CD4-positive, alpha-beta T cell (primary cell): ENCODE results near the gene FXYD6. TPM values are rescaled to one million over a fixed set of nuclear protein-coding genes. Genes with fewer than 3 reads are reported as not detected.

Experiments
- ATAC-seq: fragments of 200-7000 bp; cut with Tn5 transposase; one replicate; pipeline ENCODE4 v1.10.0; 2022; ENCODE audit warnings: mild to moderate bottlenecking; ENCODE audit not compliant: poor library complexity
- CTCF ChIA-PET: fragments of 350-600 bp; sonication (Branson Sonifier 250); formaldehyde crosslinking; loops from one replicate; lab custom pipeline; 2021; ENCODE audit warnings: antibody characterized with exemption, inconsistent platforms; lab: Charles Lee
- POLR2A ChIA-PET: fragments of 350-600 bp; sonication (Branson Sonifier 250); formaldehyde crosslinking; loops from one replicate; lab custom pipeline; 2021; ENCODE audit warnings: antibody characterized with exemption, inconsistent platforms; lab: Charles Lee
- DNase-seq, 14 experiments: peaks; one replicate each; pipeline ENCODE4 v3.0.0-alpha.2; 2013 to 2020; ENCODE audit warnings: mixed read lengths in 2 of 14
- H3K27ac ChIP-seq, 2 donors: one replicate each; pipeline versions ENCODE4 v1.5.1 to v1.7.0; 2013; ENCODE audit warnings: low read length in 2 of 2, low read depth in 1 of 2, mild to moderate bottlenecking in 1 of 2
- H3K27me3 ChIP-seq, 2 experiments: 1 replicate in 1 of 2; 2 replicates in 1 of 2; pipeline versions ENCODE4 v1.6.1 to v1.7.0; 2013; ENCODE audit warnings: low read length in 2 of 2, control low read depth in 1 of 2, mild to moderate bottlenecking in 1 of 2, moderate library complexity in 1 of 2; ENCODE audit not compliant: insufficient read depth in 2 of 2, control insufficient read depth in 1 of 2
- H3K36me3 ChIP-seq: one replicate; pipeline ENCODE4 v1.6.1; 2013; ENCODE audit warnings: low read length, control low read depth; ENCODE audit not compliant: insufficient read depth
- H3K4me1 ChIP-seq: one replicate; pipeline ENCODE4 v1.6.1; 2013; ENCODE audit warnings: low read length, control low read depth; ENCODE audit not compliant: insufficient read depth
- H3K4me3 ChIP-seq: one replicate; pipeline ENCODE4 v1.5.1; 2013; ENCODE audit warnings: mild to moderate bottlenecking, low read length, moderate library complexity
- H3K9me3 ChIP-seq, 2 experiments: 1 replicate in 1 of 2; 2 replicates in 1 of 2; pipeline versions ENCODE4 v1.6.1 to v1.7.0; 2013; ENCODE audit warnings: low read length in 2 of 2, mild to moderate bottlenecking in 2 of 2, control low read depth in 1 of 2, moderate library complexity in 1 of 2; ENCODE audit not compliant: control insufficient read depth in 1 of 2, insufficient read depth in 1 of 2
- H3K27ac Mint-ChIP-seq: one replicate; pipeline ENCODE4 v1.8.0; 2020; ENCODE audit warnings: mixed read lengths
- H3K27me3 Mint-ChIP-seq: one replicate; pipeline ENCODE4 v1.8.0; 2021; ENCODE audit warnings: mixed read lengths
- H3K36me3 Mint-ChIP-seq: one replicate; pipeline ENCODE4 v1.8.0; 2021; ENCODE audit warnings: low read depth, mixed read lengths
- H3K4me1 Mint-ChIP-seq: one replicate; pipeline ENCODE4 v1.8.0; 2021; ENCODE audit warnings: low read depth, mixed read lengths
- H3K4me3 Mint-ChIP-seq: one replicate; pipeline ENCODE4 v1.8.0; 2020; ENCODE audit warnings: mild to moderate bottlenecking, mixed read lengths
- H3K9me3 Mint-ChIP-seq: one replicate; pipeline ENCODE4 v1.8.0; 2020; ENCODE audit warnings: mixed read lengths
- intact Hi-C, 2 experiments: fragments of 100-400 bp; cut with DNase I in 1 of 2; cut with micrococcal nuclease in 1 of 2; formaldehyde crosslinking; loops; one replicate each; pipeline versions ENCODE4 v1.15.1 to v1.9.0; 2023 to 2025; cut with DNase I, micrococcal nuclease
- total RNA-seq, 174 experiments: library from RNA in 2 of 174; stranded (reverse) in 2 of 174; gene quantifications; one replicate each; pipeline ENCODE4 v1.2.3 and lab custom pipeline; 2021 to 2026
- TF ChIP-seq, protein P1 (sequence below): fragments of 200-600 bp; IDR thresholded peaks from one replicate; pipeline ENCODE4 v1.8.0; 2022; ENCODE audit warnings: antibody characterized with exemption, mild to moderate bottlenecking

The FXYD6 gene
- total RNA-seq, 2 experiments from 2014 or later = not detected

DNA sequence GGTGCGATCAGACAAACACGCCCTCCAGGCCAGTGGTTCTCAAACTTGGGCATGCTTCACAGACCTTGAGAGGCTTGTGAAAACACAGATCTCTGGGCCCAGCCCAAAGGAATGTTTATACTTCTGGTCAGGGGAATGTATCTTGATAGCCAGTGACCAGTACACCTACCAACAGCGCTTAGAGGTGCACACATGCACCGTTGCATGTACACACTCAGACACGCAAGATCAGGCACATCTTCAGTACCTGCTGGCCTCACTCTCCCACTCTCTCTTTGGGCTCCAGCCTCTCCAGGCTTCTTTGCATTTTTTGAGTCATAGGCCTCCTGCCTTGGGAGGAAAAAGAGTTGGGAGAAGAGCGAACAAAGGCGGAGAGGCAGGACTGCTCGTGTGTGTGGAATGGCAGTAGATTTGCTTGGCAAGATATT, 11.7 kb upstream of the FXYD6 start:
- no peaks in the 10 kb centered on the region for H3K9me3 ChIP-seq
- ChIA-PET CTCF (no interaction called here), POLR2A (no interaction called here)
- no peaks in the 10 kb centered on the region for H3K27me3 Mint-ChIP-seq
- TF ChIP-seq, protein P1, sequence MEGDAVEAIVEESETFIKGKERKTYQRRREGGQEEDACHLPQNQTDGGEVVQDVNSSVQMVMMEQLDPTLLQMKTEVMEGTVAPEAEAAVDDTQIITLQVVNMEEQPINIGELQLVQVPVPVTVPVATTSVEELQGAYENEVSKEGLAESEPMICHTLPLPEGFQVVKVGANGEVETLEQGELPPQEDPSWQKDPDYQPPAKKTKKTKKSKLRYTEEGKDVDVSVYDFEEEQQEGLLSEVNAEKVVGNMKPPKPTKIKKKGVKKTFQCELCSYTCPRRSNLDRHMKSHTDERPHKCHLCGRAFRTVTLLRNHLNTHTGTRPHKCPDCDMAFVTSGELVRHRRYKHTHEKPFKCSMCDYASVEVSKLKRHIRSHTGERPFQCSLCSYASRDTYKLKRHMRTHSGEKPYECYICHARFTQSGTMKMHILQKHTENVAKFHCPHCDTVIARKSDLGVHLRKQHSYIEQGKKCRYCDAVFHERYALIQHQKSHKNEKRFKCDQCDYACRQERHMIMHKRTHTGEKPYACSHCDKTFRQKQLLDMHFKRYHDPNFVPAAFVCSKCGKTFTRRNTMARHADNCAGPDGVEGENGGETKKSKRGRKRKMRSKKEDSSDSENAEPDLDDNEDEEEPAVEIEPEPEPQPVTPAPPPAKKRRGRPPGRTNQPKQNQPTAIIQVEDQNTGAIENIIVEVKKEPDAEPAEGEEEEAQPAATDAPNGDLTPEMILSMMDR = no peak
- intact Hi-C loops = no loop called here
- H3K27me3 ChIP-seq = no peaks in the 10 kb centered on the region
- DNase-seq (no peak), ATAC-seq (no peak)
- H3K4me3 ChIP-seq = no peak overlapping the region
- H3K36me3 Mint-ChIP-seq = no peaks in the 10 kb centered on the region
- no peak overlapping the region for H3K27ac ChIP-seq
- no peak overlapping the region for H3K4me3 Mint-ChIP-seq
- no peak overlapping the region for H3K27ac Mint-ChIP-seq
- no peaks in the 10 kb centered on the region for H3K36me3 ChIP-seq
- peaks cover 4% of the 10 kb centered on the region for H3K9me3 Mint-ChIP-seq
- H3K4me1 ChIP-seq = no peaks in the 10 kb centered on the region
- H3K4me1 Mint-ChIP-seq = no peaks in the 10 kb centered on the region

- Histone ChIP-seq H3K27me3 (no peaks in the 10 kb centered on the region), H3K27ac (no peak overlapping the region), H3K4me1 (no peaks in the 10 kb centered on the region), H3K4me3 (no peak overlapping the region), H3K9me3 (no peaks in the 10 kb centered on the region), H3K36me3 (no peaks in the 10 kb centered on the region)
- ATAC-seq (no peak), DNase-seq (no peak)
- Mint-ChIP-seq H3K9me3 (peaks cover 4% of the 10 kb centered on the region), H3K4me3 (no peak overlapping the region), H3K36me3 (no peaks in the 10 kb centered on the region), H3K27ac (no peak overlapping the region), H3K4me1 (no peaks in the 10 kb centered on the region), H3K27me3 (peaks cover under 1% of the 10 kb centered on the region)
- intact Hi-C loops = no loop called here
- TF ChIP-seq, protein P1 = no peak
- ChIA-PET CTCF (no interaction called here), POLR2A (no interaction called here)
Measured at GRCh38 chr11:117887431-117888138, 11.1 kb upstream of the FXYD6 start.

GRCh38 chr11:117885777-117886176, 9.3 kb upstream of the FXYD6 start:
- intact Hi-C loops = no loop called here
- Mint-ChIP-seq H3K27me3 (peaks cover 8% of the 10 kb centered on the region), H3K4me3 (no peak overlapping the region), H3K9me3 (peaks cover under 1% of the 10 kb centered on the region), H3K36me3 (no peaks in the 10 kb centered on the region), H3K4me1 (no peaks in the 10 kb centered on the region), H3K27ac (no peak overlapping the region)
- H3K27me3 ChIP-seq = no peaks in the 10 kb centered on the region
- H3K36me3 ChIP-seq = no peaks in the 10 kb centered on the region
- TF ChIP-seq, protein P1 = no peak
- H3K9me3 ChIP-seq = no peaks in the 10 kb centered on the region
- H3K4me1 ChIP-seq = no peaks in the 10 kb centered on the region
- ATAC-seq (no peak), DNase-seq (no peak)
- ChIA-PET CTCF (no interaction called here), POLR2A (no interaction called here)
- H3K27ac ChIP-seq = no peak overlapping the region
- no peak overlapping the region for H3K4me3 ChIP-seq
